ENCODE results near the gene SMIM5.

- TF ChIP-seq CTCF (IDR thresholded peaks at IDR 0.05; ENCODE audit: low read depth, low read length) (no peak), EZH2phosphoT487 (IDR thresholded peaks at IDR 0.05; ENCODE audit: low read depth) (no peak)
Observed at GRCh38 chr17:75638893-75639292, 5.7 kb downstream of the SMIM5 start.
